ENCODE measurements around the gene LSAMP.

- TF ChIP-seq EZH2phosphoT487 (conservative IDR thresholded peaks at IDR 0.05; ENCODE audit: low read length) (no peak), CTCF (IDR thresholded peaks at IDR 0.05; ENCODE audit: insufficient read depth, low read length, poor library complexity, severe bottlenecking) (no peak)
These were observed 392.7 kb downstream of the LSAMP start for GRCh38 chr3:116052602-116053001.
